Right atrium auricular region (tissue), 2 donors: Measurements from ENCODE around the gene CXCL12. TPM values are rescaled to one million over a fixed set of nuclear protein-coding genes. Genes with fewer than 3 reads are reported as not detected.

Source experiments
- DNase-seq: peaks from one replicate; pipeline ENCODE4 v3.0.0-alpha.2; 2019; ENCODE audit warnings: low spot score
- H3K27ac ChIP-seq, 2 donors: fragments of 200-600 bp; sonication (generic); 1 replicate in 1 of 2; 2 replicates in 1 of 2; pipeline ENCODE4 v1.5.1; 2016 to 2019
- H3K27me3 ChIP-seq, 2 donors: fragments of 200-600 bp; sonication (generic); one replicate each; pipeline versions ENCODE4 v1.5.1 to v1.6.0; 2017 to 2019
- H3K36me3 ChIP-seq: fragments of 200-600 bp; sonication (generic); one replicate; pipeline ENCODE4 v1.5.1; 2016
- H3K4me1 ChIP-seq, 2 donors: fragments of 200-600 bp; sonication (generic); one replicate each; pipeline versions ENCODE4 v1.5.1 to v1.6.0; 2017 to 2019
- H3K4me3 ChIP-seq, 2 donors: fragments of 200-600 bp; sonication (generic); 1 replicate in 1 of 2; 2 replicates in 1 of 2; pipeline ENCODE4 v1.5.1; 2017 to 2019; ENCODE audit warnings: mild to moderate bottlenecking in 1 of 2, moderate library complexity in 1 of 2
- H3K9me3 ChIP-seq, 2 donors: fragments of 200-600 bp; sonication (generic); one replicate each; pipeline ENCODE4 v1.5.1; 2019
- CTCF ChIP-seq, 2 donors: fragments of 200-600 bp; sonication (generic); IDR thresholded peaks; one replicate each; pipeline ENCODE4 v1.5.1; 2019; ENCODE audit warnings: antibody characterized with exemption in 2 of 2
- total RNA-seq, 2 donors: library from RNA; depleted of rRNA; stranded (reverse); fragments of >200 nt; gene quantifications; one replicate each; pipeline ENCODE4 v1.1.0, GENCODE V29; 2016

CXCL12 gene
- total RNA-seq, 2 donors from 2014 or later, result 53.8 to 64.0 TPM

- H3K4me1 ChIP-seq, result peaks cover 0 to 11% of the 10 kb centered on the region in 2 donors
- peaks cover 0 to 10% of the 10 kb centered on the region in 2 donors for H3K9me3 ChIP-seq
- no peaks in the 10 kb centered on the region for H3K27me3 ChIP-seq
- no peaks in the 10 kb centered on the region for H3K36me3 ChIP-seq
- TF ChIP-seq CTCF (IDR thresholded peaks at IDR 0.05), result no peak
- no peak overlapping the region for H3K4me3 ChIP-seq
- no peak overlapping the region for H3K27ac ChIP-seq
- no peak for DNase-seq
These were observed 28.5 kb upstream of the CXCL12 start for GRCh38 chr10:44413416-44413815.

- H3K36me3 ChIP-seq, result no peaks in the 10 kb centered on the region
- H3K9me3 ChIP-seq, result peaks cover 0 to 10% of the 10 kb centered on the region in 2 donors
- H3K4me1 ChIP-seq, result peaks cover 0 to 5% of the 10 kb centered on the region in 2 donors
- H3K27me3 ChIP-seq, result no peaks in the 10 kb centered on the region
- no peak overlapping the region for H3K4me3 ChIP-seq
- no peak for TF ChIP-seq CTCF (IDR thresholded peaks at IDR 0.05)
- DNase-seq, result no peak
- no peak overlapping the region for H3K27ac ChIP-seq
These were observed 26.4 kb upstream of the CXCL12 start for GRCh38 chr10:44411251-44411650.

GRCh38 chr10:44404741-44405437 lies 20.0 kb upstream of the CXCL12 start:
- Histone ChIP-seq H3K27me3 (no peaks in the 10 kb centered on the region), H3K4me3 (no peak overlapping the region), H3K27ac (no peak overlapping the region), H3K36me3 (no peaks in the 10 kb centered on the region), H3K4me1 (no peaks in the 10 kb centered on the region), H3K9me3 (peaks cover 0 to 5% of the 10 kb centered on the region in 2 donors)
- TF ChIP-seq CTCF (IDR thresholded peaks at IDR 0.05), result no peak
- DNase-seq, result no peak

GRCh38 chr10:44402465-44403195 lies 17.7 kb upstream of the CXCL12 start:
- TF ChIP-seq CTCF (IDR thresholded peaks at IDR 0.05), result no peak
- Histone ChIP-seq H3K36me3 (no peaks in the 10 kb centered on the region), H3K9me3 (peaks cover 0 to 5% of the 10 kb centered on the region in 2 donors), H3K4me1 (no peaks in the 10 kb centered on the region), H3K4me3 (no peak overlapping the region), H3K27me3 (no peaks in the 10 kb centered on the region), H3K27ac (no peak overlapping the region)
- DNase-seq, result no peak

GRCh38 chr10:44400541-44400940 lies 15.6 kb upstream of the CXCL12 start:
- no peak for TF ChIP-seq CTCF (IDR thresholded peaks at IDR 0.05)

More at GRCh38 chr10:44400541-44400940, 15.6 kb upstream of the CXCL12 start:
- H3K27me3 ChIP-seq, result no peaks in the 10 kb centered on the region
- no peak for DNase-seq
- H3K4me1 ChIP-seq, result no peaks in the 10 kb centered on the region
- peaks cover 0 to 5% of the 10 kb centered on the region in 2 donors for H3K9me3 ChIP-seq
- no peak overlapping the region for H3K4me3 ChIP-seq
- H3K27ac ChIP-seq, result no peak overlapping the region
- H3K36me3 ChIP-seq, result no peaks in the 10 kb centered on the region
